ENCODE data around the gene MTTP.
A peak's percentile ranks its signal among the peaks of the same experiment; 100 is the strongest.
"Not testable (repeated sequence)": the region's sequence is repeated elsewhere in the genome, so short reads cannot be mapped to it uniquely, and the experiment has no call there.

MTTP gene

DNA sequence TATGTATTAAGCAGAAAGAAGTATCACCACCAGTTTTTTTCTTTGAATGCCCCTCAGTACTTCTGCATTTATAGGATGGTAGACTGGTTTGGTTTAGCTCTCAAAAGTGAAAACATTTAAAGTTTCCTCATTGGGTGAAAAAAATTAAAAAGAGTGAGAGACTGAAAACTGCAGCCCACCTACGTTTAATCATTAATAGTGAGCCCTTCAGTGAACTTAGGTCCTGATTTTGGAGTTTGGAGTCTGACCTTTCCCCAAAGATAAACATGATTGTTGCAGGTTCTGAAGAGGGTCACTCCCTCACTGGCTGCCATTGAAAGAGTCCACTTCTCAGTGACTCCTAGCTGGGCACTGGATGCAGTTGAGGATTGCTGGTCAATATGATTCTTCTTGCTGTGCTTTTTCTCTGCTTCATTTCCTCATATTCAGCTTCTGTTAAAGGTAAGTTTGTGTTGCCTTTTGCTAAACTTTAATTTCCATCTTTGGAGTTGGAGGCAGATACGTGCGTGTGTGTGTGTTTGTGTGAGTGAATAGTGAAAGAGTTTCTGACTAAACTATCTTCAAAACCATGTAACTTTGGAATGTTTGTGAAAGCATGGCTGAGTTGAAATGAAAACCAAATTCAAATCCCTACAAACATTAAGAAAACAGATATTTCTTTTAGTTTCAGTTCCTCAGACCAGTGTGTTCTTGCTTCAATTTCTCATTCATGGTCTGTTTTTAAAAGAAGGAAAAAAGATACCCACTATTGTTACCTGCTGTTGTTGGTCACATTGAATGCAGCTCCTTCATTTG, at the start of gene MTTP:
Gene MTTP (plus strand): TSS at position 295 of the 795 bp plus-strand sequence. CDS start 86 bp downstream, at position 381.
- DNase-seq: no peak

DNA sequence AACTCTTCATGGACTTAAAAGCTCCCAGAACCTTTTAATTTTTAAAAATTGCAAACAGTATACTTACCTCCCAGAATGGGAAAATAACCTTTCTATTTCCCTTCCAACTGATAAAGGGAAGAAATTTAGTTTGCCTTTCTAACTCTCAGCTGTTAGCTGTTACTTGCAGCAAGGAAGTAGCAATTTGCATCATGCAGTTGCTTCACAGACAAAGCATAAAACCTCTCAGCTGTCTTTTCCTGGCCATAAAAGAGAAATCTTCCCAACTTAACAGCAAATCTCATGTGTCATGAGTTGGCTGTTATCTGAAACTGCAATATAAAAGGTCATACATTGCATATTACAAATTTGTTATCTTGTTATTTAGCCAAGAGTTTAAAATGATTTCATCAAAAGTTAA, 45.4 kb upstream of the MTTP start:
- no peak for DNase-seq

DNA sequence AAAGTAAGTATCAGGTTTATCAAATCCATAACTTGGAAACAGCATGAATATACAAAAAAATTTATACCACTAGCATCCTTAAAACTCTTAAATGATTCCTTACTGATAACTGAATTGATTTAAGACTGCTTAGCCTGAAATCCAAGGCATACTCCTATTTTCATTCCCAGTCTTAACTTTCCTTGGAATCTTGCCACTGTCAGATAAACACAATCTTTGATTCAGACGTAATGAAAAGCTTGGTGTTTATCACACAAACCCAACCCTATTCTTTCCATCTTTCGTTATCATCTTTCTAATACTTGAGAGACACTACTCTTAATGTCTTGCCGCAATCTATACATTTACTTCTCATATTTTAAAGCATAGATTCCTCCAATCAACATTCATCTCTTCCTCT, 44.7 kb upstream of the MTTP start:
- no peak for DNase-seq

DNA sequence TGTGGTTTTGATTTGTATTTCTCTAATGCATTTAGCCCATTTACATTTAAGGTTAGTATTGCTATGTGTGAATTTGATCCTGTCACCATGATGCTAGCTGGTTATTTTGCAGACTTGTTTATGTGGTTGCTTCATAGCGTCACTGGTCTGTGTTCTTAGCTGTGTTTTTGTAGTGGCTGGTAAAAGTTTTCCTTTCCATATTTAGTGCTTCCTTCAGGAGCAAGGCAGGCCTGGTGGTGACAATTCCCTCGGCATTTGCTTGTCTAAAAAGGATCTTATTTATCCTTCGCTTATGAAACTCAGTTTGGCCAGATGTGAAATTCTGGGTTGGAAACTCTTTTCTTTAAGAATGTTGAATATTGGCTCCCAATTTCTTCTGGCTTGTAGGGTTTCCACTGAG, 39.9 kb upstream of the MTTP start:
- not testable (repeated sequence) for DNase-seq

DNA sequence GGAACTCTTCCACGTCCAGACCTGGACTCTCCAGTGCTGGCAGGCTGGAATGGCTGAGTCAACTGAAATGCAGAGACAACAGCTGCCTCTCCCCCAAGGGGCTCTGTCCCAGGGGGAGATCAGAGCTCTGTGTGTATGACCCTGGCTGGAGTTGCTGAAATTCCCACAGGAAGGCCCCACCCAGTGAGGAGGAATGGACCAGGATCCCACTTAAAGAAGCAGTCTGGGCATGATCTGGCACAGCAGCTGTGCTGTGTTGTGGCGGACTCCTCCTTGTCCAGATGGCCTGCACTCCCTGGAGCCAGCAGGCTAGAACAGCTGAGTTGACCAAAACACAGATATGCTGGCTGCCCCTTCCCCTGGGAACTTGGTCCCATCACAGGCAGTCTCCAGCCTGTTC, 38.4 kb upstream of the MTTP start:
- DNase-seq: no peak

- no peak for DNase-seq
Observed at GRCh38 chr4:99536848-99537247, 37.8 kb upstream of the MTTP start.

DNA sequence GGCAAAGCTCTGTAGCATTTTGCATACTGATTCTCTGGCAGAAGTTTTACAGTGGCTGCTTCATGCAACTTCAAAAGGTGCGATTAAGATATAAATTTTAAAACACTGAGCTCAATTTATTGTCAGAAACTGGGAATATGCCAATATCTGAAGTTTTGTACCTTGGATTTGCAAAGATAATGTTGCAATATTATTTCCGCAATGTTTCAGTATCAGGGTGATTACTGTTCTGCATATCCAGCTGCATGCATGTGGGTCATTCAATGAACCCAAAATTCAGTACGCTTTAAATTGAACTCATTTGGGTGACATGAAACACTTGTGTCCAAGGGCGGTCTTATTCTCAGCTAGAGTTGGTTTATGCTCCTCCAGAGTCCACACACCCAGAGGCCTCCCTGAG, 37.0 kb upstream of the MTTP start:
- DNase-seq: no peak

- no peak for DNase-seq
Observed at GRCh38 chr4:99540277-99540939, 34.2 kb upstream of the MTTP start.

DNA sequence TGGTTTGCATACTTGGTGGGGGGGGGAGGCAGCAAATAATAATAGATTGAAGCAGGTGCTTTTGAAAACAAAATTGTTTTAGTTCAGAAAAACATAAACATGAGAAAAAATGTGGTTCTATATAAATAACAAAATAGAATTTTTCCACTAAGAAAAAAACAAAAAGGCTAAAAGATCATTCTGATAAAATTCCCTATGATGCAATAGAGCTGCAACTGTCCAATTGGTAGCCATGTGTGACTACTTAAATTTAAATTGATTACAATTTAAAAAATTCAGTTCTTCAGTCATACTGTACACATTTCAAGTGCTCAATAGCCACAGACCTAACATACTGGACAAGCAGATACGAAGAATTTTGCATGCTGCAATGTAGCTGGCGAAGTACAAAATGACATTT, 21.8 kb upstream of the MTTP start:
- no peak for DNase-seq

GRCh38 chr4:99563310-99564186, 11.1 kb upstream of the MTTP start, which contains the start of gene TRMT10A:
Gene TRMT10A (minus strand): TSS chr4:99564039. CDS start chr4:99559338, 4,701 bp downstream.
- DNase-seq: peak; percentile 74

DNA sequence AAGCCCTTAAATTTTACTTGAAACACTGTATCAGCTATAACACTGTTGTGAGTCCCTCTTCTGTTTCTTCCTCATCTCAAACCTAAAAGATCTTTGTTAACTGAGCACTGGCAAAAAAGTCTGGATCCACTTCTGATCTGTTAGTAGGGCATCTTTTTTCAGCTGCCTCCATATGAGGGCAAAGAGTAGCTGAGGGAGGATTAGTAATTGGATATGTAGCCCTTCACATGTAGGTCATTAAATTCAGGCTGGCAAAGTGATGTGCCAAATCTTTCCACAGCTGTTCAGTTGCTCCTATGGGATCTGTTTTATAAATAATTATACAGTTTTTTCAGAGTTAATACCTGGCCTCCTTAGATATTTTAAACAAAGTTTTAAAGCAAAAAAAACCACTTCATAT, 9.7 kb upstream of the MTTP start:
- DNase-seq: no peak

GRCh38 chr4:99571883-99572282, 2.7 kb upstream of the MTTP start:
- no peak for DNase-seq

DNA sequence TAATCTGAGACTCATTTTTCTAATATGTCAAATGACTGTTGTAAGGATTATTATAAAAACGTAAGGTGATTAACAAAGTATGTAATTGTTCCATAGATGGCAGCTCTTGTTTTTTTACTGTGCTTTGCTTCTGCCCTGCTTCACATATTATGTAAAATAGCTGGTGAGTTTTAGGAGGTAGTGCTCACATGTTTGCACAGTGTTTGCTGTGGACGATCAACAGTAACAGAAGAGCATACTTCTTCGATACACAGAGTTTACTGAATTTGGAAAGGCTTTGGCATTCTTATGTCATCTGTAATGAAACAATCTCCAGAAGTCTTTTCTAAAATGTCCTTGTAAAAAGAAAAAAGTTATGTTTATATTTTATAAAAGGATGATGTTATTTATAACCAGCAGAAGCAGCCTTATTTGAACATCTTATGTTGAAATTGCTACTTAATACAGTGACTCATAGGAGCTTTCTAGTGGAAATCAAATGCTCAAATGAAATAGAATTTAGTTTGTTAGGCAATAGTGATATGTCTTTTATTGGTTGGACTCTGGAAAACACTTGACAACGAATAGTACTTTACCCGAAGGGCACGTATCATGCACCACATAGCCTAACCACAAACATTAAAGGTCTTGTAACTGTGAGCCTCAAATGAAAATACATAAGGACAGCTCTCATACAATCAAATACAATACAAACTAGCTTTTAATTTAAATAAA, 1.9 kb upstream of the MTTP start:
- no peak for DNase-seq

DNA sequence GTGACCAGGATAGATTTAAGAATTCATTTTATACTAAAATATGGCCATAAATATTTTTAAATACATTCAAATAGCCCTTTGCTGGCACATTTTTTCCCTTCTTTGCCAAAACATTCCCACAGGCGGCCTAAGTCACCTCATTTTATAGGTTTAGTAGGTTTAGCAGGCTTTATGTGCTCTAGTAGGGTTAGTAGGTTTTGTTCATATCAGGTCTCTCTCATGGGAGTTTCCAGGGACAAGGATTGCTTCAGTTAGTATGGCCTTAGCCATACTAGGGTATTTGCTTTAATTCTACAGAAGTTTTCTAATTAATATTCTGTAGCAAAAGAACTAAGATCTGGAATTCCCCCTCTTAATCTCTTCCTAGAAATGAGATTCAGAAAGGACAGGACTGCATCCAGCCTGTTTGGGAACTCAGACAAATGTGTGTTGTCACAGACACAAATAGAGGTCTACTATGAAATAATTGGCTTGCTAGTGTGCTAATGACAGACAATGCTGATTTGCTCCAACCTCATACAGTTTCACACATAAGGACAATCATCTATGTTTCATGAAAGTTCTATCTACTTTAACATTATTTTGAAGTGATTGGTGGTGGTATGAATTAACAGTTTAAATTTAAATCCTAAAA, 772 bp upstream of the MTTP start:
- DNase-seq: no peak

GRCh38 chr4:99578714-99579113, 4.1 kb downstream of the MTTP start:
- DNase-seq: no peak

GRCh38 chr4:99585516-99585915, 10.9 kb downstream of the MTTP start:
- no peak for DNase-seq

DNA sequence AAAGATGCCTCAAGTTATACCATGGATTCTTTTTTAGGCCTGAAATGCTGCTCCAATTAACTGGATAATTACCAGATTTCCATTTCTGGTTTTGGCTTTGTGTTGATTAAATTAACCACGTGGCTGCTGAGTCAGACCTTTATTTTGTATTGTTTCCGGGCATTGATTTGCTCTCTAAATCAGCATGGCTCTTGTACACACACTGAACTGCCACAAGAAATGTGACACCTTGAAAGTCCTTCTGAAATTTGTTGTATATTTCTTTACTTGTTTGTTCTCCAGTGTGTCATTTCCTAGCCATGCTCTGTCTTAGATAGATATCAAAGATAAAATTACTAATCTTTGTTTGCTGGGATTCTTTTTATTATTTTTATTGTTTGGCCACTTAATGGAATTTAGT, 11.7 kb downstream of the MTTP start:
- no peak for DNase-seq

GRCh38 chr4:99586797-99587196, 12.2 kb downstream of the MTTP start:
- no peak for DNase-seq

DNA sequence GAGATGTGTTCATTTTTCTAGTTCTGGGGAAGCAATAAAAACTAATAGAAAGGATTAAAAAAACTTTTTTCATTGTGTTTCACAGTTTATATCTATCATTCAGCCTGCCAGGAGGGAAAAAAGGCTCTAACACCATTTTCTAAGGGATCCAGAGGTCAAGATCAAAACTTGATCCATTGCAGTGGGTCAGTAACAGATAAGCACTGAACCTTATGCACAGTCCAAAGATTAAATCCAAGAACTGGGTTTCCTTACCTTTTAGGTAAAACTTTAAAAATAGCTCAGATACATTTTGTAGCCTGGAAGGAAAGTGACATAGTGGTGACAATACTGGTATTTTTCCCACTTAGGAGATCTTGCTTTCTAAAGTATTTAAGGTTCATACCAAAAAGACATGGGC, 12.7 kb downstream of the MTTP start:
- DNase-seq: no peak

- DNase-seq: no peak
Observed at GRCh38 chr4:99587803-99588202, 13.2 kb downstream of the MTTP start.

DNA sequence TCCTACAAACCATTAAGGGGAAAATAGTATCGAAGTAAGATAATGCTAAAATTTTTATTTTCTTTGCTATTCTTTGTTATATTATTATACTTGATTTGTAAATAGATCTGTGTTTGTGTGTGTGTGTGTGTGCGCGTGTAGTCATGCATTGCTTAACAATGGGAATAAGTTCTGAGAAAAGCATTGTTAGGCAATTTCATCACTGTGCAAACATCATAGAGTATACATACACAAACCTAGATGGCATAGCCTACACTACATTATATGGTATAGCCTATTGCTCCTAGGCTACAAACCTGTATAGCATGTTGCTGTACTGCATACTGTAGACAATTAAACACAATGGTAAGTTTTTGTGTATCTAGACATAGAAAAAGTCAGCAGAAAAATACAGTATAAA, 17.1 kb downstream of the MTTP start:
- DNase-seq: no peak
